Coronary artery (tissue), 2 donors: ENCODE data around the gene SULT1C2.

ENCODE experiments used
- DNase-seq: peaks from one replicate; pipeline ENCODE4 v3.0.0-alpha.2; 2017; ENCODE audit warnings: low spot score
- H3K27ac ChIP-seq, 2 donors: fragments of 200-600 bp; sonication (generic); one replicate each; pipeline ENCODE4 v1.5.1; 2016 to 2019
- H3K4me3 ChIP-seq: fragments of 200-600 bp; sonication (generic); 2 replicates; pipeline ENCODE4 v1.5.1; 2016; ENCODE audit warnings: mild to moderate bottlenecking, moderate library complexity
- TF ChIP-seq, protein P1 (sequence below): fragments of 200-600 bp; sonication (generic); IDR thresholded peaks from one replicate; pipeline ENCODE4 v1.5.1; 2019; ENCODE audit warnings: antibody characterized with exemption

SULT1C2 gene

DNA sequence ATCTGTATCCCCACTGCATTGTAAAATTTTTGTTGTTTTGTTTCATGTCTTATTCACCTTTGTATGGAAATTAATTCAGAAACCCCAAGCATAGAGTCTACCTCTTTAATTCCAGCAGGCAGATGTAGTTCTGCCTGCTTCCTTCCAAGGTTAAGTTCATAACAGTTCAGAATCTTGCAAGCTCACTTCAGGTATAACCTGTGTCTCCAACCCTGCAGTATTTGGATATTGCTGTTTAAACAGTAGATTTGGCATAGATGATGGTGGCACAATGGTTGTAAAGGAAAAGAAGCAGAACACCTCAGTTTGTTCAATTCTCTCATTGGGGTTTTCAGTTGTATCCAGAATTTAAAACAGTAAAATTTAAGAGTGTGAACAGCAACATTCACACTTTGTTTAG is 21.2 kb downstream of the SULT1C2 start:
- Histone ChIP-seq H3K27ac (no peak overlapping the region), H3K4me3 (no peak overlapping the region)
- TF ChIP-seq, protein P1, sequence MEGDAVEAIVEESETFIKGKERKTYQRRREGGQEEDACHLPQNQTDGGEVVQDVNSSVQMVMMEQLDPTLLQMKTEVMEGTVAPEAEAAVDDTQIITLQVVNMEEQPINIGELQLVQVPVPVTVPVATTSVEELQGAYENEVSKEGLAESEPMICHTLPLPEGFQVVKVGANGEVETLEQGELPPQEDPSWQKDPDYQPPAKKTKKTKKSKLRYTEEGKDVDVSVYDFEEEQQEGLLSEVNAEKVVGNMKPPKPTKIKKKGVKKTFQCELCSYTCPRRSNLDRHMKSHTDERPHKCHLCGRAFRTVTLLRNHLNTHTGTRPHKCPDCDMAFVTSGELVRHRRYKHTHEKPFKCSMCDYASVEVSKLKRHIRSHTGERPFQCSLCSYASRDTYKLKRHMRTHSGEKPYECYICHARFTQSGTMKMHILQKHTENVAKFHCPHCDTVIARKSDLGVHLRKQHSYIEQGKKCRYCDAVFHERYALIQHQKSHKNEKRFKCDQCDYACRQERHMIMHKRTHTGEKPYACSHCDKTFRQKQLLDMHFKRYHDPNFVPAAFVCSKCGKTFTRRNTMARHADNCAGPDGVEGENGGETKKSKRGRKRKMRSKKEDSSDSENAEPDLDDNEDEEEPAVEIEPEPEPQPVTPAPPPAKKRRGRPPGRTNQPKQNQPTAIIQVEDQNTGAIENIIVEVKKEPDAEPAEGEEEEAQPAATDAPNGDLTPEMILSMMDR = no peak
- DNase-seq = no peak

DNA sequence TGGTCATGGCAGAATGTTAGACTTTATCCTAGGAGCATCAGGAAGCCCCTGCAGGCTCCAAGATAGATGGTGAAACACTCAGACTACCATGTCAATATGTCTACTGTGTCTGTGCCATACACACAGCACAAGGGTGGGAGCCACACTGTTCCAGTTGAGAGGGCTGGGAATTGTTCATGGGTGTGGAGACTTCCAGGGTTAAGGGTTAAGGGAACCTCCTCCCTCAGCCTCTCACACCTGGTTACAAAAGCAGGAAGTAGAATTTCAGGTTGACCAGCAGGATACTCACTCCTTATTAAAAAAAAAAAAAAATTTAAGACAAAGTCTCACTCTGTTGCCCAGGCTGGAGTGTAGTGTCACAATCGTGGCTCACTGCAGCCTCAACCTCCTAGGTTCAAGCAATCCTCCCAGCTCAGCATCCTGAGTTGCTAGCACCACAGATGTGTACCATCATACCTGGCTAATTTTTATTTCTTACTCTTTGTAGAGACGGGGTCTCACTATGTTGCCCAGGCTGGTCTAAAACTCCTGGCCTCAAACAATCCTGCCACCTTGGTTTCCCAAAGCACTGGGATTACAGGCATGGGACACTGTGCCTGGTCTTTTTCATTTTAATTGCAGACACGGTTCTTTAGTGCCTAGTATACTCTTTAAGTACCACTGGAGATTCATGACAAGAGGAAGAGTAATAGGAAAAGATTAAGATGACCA is 26.0 kb downstream of the SULT1C2 start:
- TF ChIP-seq, protein P1 = no peak
- Histone ChIP-seq H3K27ac (no peak overlapping the region), H3K4me3 (no peak overlapping the region)
- DNase-seq = no peak

DNA sequence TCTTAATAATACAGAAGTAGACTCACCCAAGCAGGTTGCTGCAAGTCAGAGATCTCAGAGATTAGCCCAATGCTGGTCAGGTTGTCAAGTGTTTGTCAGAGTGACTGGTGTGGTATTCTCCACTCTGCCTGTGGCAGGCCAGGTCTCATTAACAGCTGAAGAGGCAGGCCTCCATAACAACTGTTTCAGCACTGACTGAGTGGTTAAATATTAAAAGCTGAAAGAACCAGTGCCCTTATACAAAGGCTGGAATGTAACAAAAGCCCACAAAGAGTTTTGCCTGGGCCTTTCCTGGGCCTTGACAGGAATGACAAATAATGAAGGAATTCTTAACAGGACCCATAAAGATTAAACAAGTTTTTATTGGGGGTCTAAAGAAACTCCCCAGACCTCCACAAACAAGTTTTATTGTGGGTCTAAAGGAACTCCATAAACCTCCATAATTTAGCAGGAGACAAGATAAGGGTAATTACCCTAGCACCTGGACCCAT is 26.8 kb downstream of the SULT1C2 start:
- DNase-seq = no peak
- Histone ChIP-seq H3K4me3 (no peak overlapping the region), H3K27ac (no peak overlapping the region)
- TF ChIP-seq, protein P1 = no peak

DNA sequence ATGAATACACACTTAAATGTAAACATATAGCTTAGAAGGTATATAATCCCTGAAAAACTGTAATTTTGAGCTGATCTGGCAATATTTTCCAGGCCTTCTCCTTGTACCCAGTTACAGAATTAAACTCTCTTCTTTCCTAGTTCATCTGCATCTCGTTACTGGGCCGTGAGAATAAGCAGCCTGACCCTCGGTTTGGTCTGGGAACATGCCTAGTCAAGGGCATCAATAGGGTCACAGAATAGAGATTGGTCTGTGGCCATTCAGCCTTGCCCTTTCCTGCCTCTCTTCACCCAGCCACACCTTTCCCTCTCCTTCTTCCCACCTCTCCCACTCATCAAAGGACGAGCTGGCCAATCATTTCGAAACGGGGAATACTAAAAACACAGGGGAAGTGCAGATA is 27.3 kb downstream of the SULT1C2 start:
- no peak overlapping the region for H3K4me3 ChIP-seq
- DNase-seq = no peak
- TF ChIP-seq, protein P1 = no peak
- H3K27ac ChIP-seq = no peak overlapping the region

DNA sequence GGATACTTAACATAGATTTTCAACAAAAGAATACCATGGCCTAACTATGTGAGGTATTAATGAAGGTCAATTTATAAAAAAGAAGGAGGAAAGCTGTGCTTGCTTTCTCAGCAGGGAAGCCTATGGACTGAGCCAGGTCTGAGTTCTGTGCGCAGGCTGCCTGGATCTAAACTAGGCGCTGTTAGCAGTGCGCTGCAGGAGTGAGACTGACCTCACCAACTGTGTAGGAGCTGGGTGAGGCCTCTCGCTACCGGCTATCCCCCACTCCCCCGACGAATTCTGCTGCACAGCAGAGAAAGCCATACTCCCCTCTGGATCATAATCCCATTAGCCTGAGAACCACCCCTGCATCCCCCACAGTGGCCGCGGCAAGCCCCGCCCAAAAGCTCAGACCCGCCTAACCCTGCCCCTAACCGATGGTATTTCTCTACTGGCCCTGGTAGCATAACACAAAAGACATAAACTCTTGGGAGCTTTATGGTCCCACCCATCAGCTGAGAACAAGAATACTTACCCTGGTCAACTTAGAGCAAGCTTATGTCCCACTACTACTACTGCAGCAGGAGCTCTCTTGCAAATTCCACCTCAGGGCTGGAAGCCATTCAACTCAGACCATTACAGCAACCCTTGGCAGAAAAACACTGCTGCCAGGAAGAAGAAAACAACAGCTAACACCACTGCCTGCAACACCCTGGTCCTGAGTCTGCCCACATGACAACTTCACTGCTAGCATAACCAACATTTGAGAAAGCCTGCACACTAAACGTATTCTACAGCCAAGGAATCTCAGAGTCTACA is 28.0 kb downstream of the SULT1C2 start:
- Histone ChIP-seq H3K4me3 (no peak overlapping the region), H3K27ac (no peak overlapping the region)
- TF ChIP-seq, protein P1 = no peak
- DNase-seq = no peak

DNA sequence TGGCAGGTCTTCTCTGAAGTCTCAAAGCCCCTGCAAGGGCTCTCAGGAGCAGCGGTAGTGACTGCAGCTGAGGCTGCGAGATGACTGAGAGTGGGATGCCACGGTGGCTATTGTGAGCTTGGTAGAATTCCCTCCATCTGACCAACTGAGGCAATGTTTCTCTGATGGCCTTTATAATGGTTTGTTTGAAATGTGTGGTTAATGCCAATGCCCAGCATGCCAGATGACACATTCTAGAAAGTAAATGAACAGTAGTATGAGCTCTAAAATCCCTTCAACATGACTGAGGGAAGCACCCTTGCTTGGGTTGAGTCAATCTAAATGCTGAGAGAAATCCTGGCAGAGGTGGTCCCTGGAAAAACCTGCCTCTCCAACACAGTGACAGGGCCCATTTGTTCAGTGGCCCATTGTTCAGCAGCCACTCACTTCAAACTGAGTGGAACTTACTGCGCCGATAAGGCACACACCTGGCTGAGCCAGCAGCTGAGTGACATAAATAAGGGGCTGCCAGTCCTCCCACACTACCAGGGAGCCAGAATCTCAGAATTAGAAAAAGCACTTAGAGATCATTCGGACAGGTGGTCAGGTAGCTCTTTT is 31.7 kb downstream of the SULT1C2 start:
- H3K4me3 ChIP-seq = no peak overlapping the region
- no peak overlapping the region for H3K27ac ChIP-seq
- no peak for DNase-seq
- TF ChIP-seq, protein P1 = no peak
